CD14-positive monocyte (primary cell): ENCODE data around the gene BLOC1S1. TPM values are rescaled to one million over a fixed set of nuclear protein-coding genes. Genes with fewer than 3 reads are reported as not detected.

Experiments
- DNase-seq, 3 donors: peaks; one replicate each; pipeline ENCODE4 v3.0.0-alpha.2; 2011 to 2022
- H2AFZ ChIP-seq: 2 replicates; pipeline ENCODE4 v1.6.0; 2012; ENCODE audit warnings: mild to moderate bottlenecking, low read depth, low read length, inconsistent platforms; ENCODE audit not compliant: insufficient read depth, poor library complexity, severe bottlenecking
- H3K27ac ChIP-seq, 2 donors: 1 replicate in 1 of 2; 2 replicates in 1 of 2; pipeline ENCODE4 v1.5.1; 2012 to 2013; ENCODE audit warnings: low read length in 2 of 2, control low read depth in 1 of 2, inconsistent platforms in 1 of 2, low read depth in 1 of 2, mild to moderate bottlenecking in 1 of 2
- H3K27me3 ChIP-seq, 2 donors: one replicate each; pipeline versions ENCODE4 v1.6.0 to v1.6.1; 2011 to 2013; ENCODE audit warnings: low read length in 2 of 2; ENCODE audit not compliant: control insufficient read depth in 2 of 2, insufficient read depth in 2 of 2
- H3K36me3 ChIP-seq, 2 donors: replicated peaks in 1 of 2; 1 replicate in 1 of 2; 2 replicates in 1 of 2; pipeline versions ENCODE4 v1.5.1 to v1.6.1; 2012 to 2013; ENCODE audit warnings: low read length in 2 of 2, control low read depth in 1 of 2, inconsistent platforms in 1 of 2, mild to moderate bottlenecking in 1 of 2; ENCODE audit not compliant: insufficient read depth in 2 of 2, control insufficient read depth in 1 of 2
- H3K4me1 ChIP-seq, 2 donors: 1 replicate in 1 of 2; 2 replicates in 1 of 2; pipeline versions ENCODE4 v1.5.1 to v1.6.1; 2012 to 2013; ENCODE audit warnings: low read length in 2 of 2, control low read depth in 1 of 2, inconsistent platforms in 1 of 2, mild to moderate bottlenecking in 1 of 2, moderate library complexity in 1 of 2; ENCODE audit not compliant: insufficient read depth in 2 of 2, control insufficient read depth in 1 of 2
- H3K4me2 ChIP-seq: replicated peaks from 2 replicates; pipeline ENCODE3; 2012; ENCODE audit warnings: low read length, moderate library complexity, mild to moderate bottlenecking; ENCODE audit not compliant: poor library complexity, severe bottlenecking; ENCODE audit errors: extremely low read depth
- H3K4me3 ChIP-seq, 3 experiments: fragments of 200-600 bp in 1 of 3; sonication (generic) in 1 of 3; replicated peaks in 1 of 3; 1 replicate in 2 of 3; 2 replicates in 1 of 3; pipeline ENCODE4 v1.5.1; 2011 to 2013; ENCODE audit warnings: low read length in 3 of 3, mild to moderate bottlenecking in 3 of 3, control low read depth in 2 of 3, low read depth in 2 of 3, inconsistent platforms in 1 of 3, moderate library complexity in 1 of 3
- H3K79me2 ChIP-seq: 2 replicates; pipeline ENCODE4 v1.6.0; 2012; ENCODE audit warnings: mild to moderate bottlenecking, control low read depth, inconsistent platforms, low read length, moderate library complexity; ENCODE audit not compliant: insufficient read depth
- H3K9ac ChIP-seq: 2 replicates; pipeline ENCODE4 v1.6.0; 2017; ENCODE audit warnings: low read length, mild to moderate bottlenecking; ENCODE audit not compliant: insufficient read depth, poor library complexity, severe bottlenecking
- H3K9me3 ChIP-seq, 2 donors: replicated peaks in 1 of 2; 1 replicate in 1 of 2; 2 replicates in 1 of 2; pipeline versions ENCODE4 v1.5.1 to v1.6.1; 2012 to 2013; ENCODE audit warnings: low read length in 2 of 2, control low read depth in 1 of 2; ENCODE audit not compliant: control insufficient read depth in 1 of 2, insufficient read depth in 1 of 2
- H4K20me1 ChIP-seq: 2 replicates; pipeline ENCODE4 v1.6.0; 2012; ENCODE audit warnings: mild to moderate bottlenecking, low read length, control low read depth, moderate library complexity; ENCODE audit not compliant: insufficient read depth
- H3K27ac Mint-ChIP-seq, 7 donors: one replicate each; pipeline ENCODE4 v1.8.0; 2020; ENCODE audit warnings: mild to moderate bottlenecking in 7 of 7, mixed read lengths in 7 of 7, moderate library complexity in 6 of 7, inconsistent platforms in 2 of 7
- H3K27me3 Mint-ChIP-seq, 3 donors: one replicate each; pipeline ENCODE4 v1.8.0; 2021 to 2022; ENCODE audit warnings: low read depth in 3 of 3, mild to moderate bottlenecking in 3 of 3, mixed read lengths in 3 of 3, moderate library complexity in 3 of 3, inconsistent platforms in 1 of 3
- H3K36me3 Mint-ChIP-seq, 2 donors: one replicate each; pipeline ENCODE4 v1.8.0; 2020; ENCODE audit warnings: mixed read lengths in 2 of 2, inconsistent platforms in 1 of 2, mild to moderate bottlenecking in 1 of 2
- H3K4me1 Mint-ChIP-seq: one replicate; pipeline ENCODE4 v1.8.0; 2020; ENCODE audit warnings: mild to moderate bottlenecking, mixed read lengths
- H3K4me3 Mint-ChIP-seq, 2 donors: one replicate each; pipeline ENCODE4 v1.8.0; 2020; ENCODE audit warnings: mild to moderate bottlenecking in 2 of 2, mixed read lengths in 2 of 2, moderate library complexity in 1 of 2
- H3K9me3 Mint-ChIP-seq, 7 donors: one replicate each; pipeline ENCODE4 v1.8.0; 2020 to 2022; ENCODE audit warnings: mixed read lengths in 7 of 7, mild to moderate bottlenecking in 6 of 7, moderate library complexity in 6 of 7, inconsistent platforms in 2 of 7
- CTCF ChIP-seq: fragments of 200-600 bp; IDR thresholded peaks from one replicate; pipeline ENCODE4 v1.8.0; 2022; ENCODE audit warnings: antibody characterized with exemption, mild to moderate bottlenecking
- WGBS: methylation state at CpG from one replicate; pipeline ENCODE4 v1.1.5; 2013; ENCODE audit warnings: missing lambda C conversion rate; ENCODE audit not compliant: insufficient coverage; 5-methylcytosine and 5-hydroxymethylcytosine counted together
- intact Hi-C, 2 donors: fragments of 100-400 bp; cut with micrococcal nuclease; formaldehyde crosslinking; loops; one replicate each; pipeline versions ENCODE4 v1.15.0 to v1.15.1; 2023
- polyA plus RNA-seq, 3 donors: library from polyadenylated mRNA; depleted of rRNA in 1 of 3; unstranded in 2 of 3; stranded (reverse) in 1 of 3; fragments of 300-500 nt in 2 of 3; fragments of >200 nt in 1 of 3; fragmentation: Illumina TruSeq in 2 of 3; gene quantifications; 1 replicate in 2 of 3; 2 replicates in 1 of 3; pipeline ENCODE4 v1.2.3, GENCODE V29; 2012 to 2021

BLOC1S1 gene
- polyA plus RNA-seq, 3 donors, result 222 to 358 (median 223) TPM

DNA sequence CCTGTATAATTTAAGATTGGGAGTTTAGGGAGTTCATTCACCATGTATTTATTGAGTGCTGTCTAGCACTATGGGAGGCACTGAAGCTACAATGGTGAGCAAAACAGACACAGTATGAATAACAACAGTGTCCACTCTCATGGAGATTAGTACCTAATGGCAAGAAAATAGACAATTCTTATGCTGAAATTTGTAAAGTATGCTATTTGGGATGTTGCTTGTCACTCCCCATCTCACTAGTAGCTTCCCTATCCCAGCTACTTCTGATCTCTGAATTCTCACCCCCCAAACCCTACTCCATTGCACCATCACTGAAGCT is 31.0 kb downstream of the BLOC1S1 start:
- H3K27me3 Mint-ChIP-seq, result peaks cover 27 to 41% (median 37%) of the 10 kb centered on the region in 3 donors
- H3K9me3 ChIP-seq, result no peaks in the 10 kb centered on the region
- H3K4me1 ChIP-seq, result peaks cover 15 to 17% of the 10 kb centered on the region in 2 donors
- no peak overlapping the region for H3K4me3 ChIP-seq
- intact Hi-C loops, result loop anchor here in 1 of 2 donors (10.0 kb wide), 1 partner anchor 278 kb away; the partner anchor contains the start of gene IKZF4
- H3K27ac Mint-ChIP-seq, result no peak overlapping the region
- peaks cover 8 to 22% of the 10 kb centered on the region in 2 donors for H3K36me3 Mint-ChIP-seq
- peaks cover 26% of the 10 kb centered on the region for H3K4me1 Mint-ChIP-seq
- peaks cover 8 to 9% of the 10 kb centered on the region in 2 donors for H3K36me3 ChIP-seq
- no peak overlapping the region for H3K27ac ChIP-seq
- H2AFZ ChIP-seq, result no peak overlapping the region
- no peak for DNase-seq
- TF ChIP-seq CTCF, result no peak
- no peaks in the 10 kb centered on the region for H4K20me1 ChIP-seq
- H3K9me3 Mint-ChIP-seq, result peaks cover 0 to 9% (median 0%) of the 10 kb centered on the region in 7 donors
- no peaks in the 10 kb centered on the region for H3K79me2 ChIP-seq
- no peak overlapping the region for H3K9ac ChIP-seq
- H3K27me3 ChIP-seq, result peaks cover 20 to 30% of the 10 kb centered on the region in 2 donors
- H3K4me3 Mint-ChIP-seq, result no peak overlapping the region
- no peak overlapping the region for H3K4me2 ChIP-seq

DNA sequence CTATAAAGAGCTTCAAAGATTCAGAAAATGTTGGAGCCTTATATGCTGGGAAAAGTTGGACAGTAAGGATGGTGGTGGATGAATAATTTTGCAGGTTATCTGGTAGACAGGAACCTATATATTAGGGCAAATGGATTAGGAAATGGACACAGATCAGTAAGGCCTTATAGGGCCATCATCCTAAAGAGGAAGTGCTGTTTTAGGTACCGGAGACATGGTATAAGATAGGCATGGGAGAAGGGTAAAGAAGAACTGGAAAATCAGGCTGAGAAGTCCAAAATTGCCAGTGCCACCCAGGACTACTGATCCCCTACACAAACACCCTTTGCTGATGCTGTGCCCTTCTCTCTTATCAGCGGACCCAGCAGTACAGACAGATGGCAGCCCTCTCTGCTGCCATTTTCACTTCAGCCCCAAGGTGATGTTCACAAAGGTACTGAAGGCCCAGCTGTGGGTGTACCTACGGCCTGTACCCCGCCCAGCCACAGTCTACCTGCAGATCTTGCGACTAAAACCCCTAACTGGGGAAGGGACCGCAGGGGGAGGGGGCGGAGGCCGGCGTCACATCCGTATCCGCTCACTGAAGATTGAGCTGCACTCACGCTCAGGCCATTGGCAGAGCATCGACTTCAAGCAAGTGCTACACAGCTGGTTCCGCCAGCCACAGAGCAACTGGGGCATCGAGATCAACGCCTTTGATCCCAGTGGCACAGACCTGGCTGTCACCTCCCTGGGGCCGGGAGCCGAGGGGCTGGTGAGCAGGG is 32.6 kb downstream of the BLOC1S1 start:
- peaks cover 12 to 21% of the 10 kb centered on the region in 2 donors for H3K27me3 ChIP-seq
- H3K9me3 ChIP-seq, result no peaks in the 10 kb centered on the region
- no peak overlapping the region for H3K27ac Mint-ChIP-seq
- no peak overlapping the region for H3K4me2 ChIP-seq
- no peak overlapping the region for H3K27ac ChIP-seq
- peaks cover 18 to 30% (median 28%) of the 10 kb centered on the region in 3 donors for H3K27me3 Mint-ChIP-seq
- whole genome bisulfite sequencing, result 96% methylated on average over 16 of the region's 18 CpGs
- peaks cover 16% of the 10 kb centered on the region for H3K4me1 Mint-ChIP-seq
- H4K20me1 ChIP-seq, result no peaks in the 10 kb centered on the region
- H3K4me3 ChIP-seq, result no peak overlapping the region
- peaks cover 0 to 9% (median 0%) of the 10 kb centered on the region in 7 donors for H3K9me3 Mint-ChIP-seq
- DNase-seq, result no peak
- H3K79me2 ChIP-seq, result no peaks in the 10 kb centered on the region
- peaks cover 23 to 33% of the 10 kb centered on the region in 2 donors for H3K36me3 Mint-ChIP-seq
- no peak overlapping the region for H3K4me3 Mint-ChIP-seq
- no peak overlapping the region for H3K9ac ChIP-seq
- no peak overlapping the region for H2AFZ ChIP-seq
- intact Hi-C loops, result loop anchor here in 1 of 2 donors (10.0 kb wide), 1 partner anchor 276 kb away; the partner anchor contains the start of gene IKZF4
- no peak for TF ChIP-seq CTCF
- peaks cover 23 to 24% of the 10 kb centered on the region in 2 donors for H3K36me3 ChIP-seq
- H3K4me1 ChIP-seq, result peaks cover 10 to 12% of the 10 kb centered on the region in 2 donors
